T1000 (cell line): ENCODE measurements around the gene TMED8.
"Not testable (repeated sequence)": the region's sequence is repeated elsewhere in the genome, so short reads cannot be mapped to it uniquely, and the experiment has no call there.

Experiments
- DNase-seq: peaks from one replicate; lab custom pipeline; 2025; ENCODE audit warnings: mixed read lengths; lab: John Stamatoyannopoulos, UW

The TMED8 gene

DNA sequence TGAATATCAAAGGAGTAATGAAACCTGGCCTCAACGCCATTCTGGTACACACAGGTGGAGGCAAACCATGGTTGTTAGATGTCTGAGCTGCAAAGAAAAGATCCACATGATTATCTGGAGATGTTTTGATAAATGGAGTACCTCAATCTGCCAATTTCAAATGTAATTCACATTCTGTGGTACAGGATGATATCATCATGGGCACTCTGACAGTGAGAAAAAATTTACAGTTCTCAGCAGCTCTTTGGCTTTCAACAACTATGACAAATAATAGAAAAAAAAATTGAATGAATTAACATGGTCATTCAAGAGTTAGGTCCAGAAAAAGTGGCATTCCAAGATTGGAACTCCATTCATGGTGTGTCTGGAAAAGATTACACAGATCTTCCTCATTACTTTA, 17.3 kb downstream of the TMED8 start:
- DNase-seq: no peak

DNA sequence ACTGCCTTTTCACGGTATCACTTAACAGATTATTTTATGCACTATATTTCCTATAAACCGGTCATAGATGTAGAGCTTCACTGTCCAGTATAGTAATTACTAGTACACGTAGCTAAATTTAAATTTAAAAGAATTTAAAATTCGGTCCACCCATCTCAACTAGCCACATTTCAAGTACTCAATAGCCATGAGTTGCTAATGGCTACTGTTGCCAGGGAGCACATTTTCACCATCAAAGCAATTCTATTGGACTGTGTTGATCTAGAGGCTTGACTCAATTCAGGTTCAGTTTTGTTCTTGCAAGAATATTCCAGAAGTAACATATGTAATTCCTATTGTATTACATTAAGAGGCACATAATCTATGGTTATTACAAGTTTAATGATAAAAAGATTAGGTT, 20.0 kb downstream of the TMED8 start:
- no peak for DNase-seq

- no peak for DNase-seq
These were observed 21.1 kb downstream of the TMED8 start for GRCh38 chr14:77355811-77356210.

GRCh38 chr14:77353469-77354141, 23.3 kb downstream of the TMED8 start:
- DNase-seq: no peak

DNA sequence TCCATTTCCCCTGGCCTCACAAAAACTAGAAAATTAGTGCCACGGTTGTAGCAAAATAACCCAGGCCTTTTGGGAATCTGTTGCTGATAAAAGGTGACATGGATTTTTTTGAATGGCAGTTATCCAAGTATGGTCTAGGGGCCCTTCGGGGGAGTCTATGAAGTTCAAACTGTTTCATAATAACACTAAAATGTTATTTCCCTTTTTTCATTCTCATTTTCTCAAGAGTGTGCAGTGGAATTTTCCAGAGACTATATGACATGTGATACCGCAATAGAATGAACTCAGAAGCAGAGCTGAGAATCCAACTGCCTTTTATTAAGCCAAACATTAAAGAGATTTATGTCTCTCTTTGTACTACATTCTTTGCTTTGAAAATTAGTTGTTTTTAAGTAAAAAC, 29.1 kb downstream of the TMED8 start:
- no peak for DNase-seq

- DNase-seq: no peak
These were observed 30.4 kb downstream of the TMED8 start for GRCh38 chr14:77346495-77346894.

DNA sequence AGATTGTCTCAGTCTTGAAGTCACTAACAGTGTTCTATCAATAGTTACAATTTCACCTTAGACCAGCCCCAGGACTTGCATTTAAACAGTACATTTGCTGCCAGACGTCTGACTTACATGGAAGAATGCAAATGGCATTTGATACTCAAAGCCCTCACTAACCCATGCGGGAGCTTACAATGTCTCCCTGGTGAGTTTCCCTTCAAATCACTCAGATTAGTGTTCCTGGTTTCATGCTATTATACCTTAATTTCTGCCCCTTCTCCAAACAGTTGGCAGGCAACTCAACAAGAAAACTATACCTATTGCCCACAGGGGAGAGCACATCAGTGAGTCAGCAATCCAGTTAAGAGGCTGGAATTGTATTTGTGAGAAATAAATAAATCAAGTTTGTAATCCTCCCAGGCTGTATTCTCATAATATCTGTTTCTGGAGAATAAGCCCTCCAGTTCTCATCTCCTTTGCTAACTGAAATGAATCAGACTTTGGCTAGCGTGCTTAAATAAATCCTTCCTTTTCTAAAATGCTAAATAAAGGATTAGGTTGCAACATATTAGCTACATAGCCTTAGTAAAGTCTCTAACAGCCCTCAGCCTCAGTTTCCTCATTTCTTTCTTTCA, 32.4 kb downstream of the TMED8 start:
- DNase-seq: no peak

DNA sequence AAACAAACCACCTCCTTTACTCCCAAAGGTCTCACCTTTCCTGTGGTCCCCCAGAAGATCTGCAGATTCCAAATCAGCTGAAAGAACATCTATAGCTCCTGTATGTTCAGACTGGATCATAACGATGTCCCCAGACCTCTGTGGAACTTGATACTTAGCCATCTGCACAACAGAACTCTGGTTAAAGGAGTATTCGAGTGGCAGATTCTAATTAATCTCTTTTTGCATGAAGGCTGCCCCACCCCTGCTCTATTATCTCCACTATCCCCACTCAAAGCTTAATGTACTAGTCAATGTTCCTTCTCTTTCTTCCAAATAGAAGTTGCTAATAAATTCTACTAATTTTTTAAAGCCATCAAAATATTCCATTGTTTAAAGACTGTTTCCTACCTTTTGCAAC, 33.2 kb downstream of the TMED8 start:
- no peak for DNase-seq

- DNase-seq: no peak
These were observed 34.0 kb downstream of the TMED8 start for GRCh38 chr14:77342726-77343397.

- DNase-seq: no peak
These were observed 36.5 kb downstream of the TMED8 start for GRCh38 chr14:77340389-77340788.

DNA sequence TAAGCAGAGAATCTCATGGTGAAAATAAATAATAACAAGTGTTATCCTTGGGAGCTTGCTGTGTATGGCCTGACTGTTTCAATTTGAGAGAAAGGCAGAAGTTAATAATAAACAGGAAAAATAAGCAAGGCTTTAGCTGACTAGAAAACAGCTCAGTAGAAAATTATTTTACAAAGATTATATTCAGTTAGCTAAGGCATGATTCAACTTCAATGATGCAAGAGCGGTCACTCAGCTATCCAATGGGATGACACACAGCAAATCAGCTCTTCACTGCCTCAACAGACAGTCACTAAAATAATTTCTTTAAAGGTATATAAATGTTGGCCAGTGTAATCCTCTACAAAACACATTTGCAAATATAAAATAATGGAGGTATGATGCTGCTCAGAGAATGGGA, 37.5 kb downstream of the TMED8 start:
- no peak for DNase-seq

DNA sequence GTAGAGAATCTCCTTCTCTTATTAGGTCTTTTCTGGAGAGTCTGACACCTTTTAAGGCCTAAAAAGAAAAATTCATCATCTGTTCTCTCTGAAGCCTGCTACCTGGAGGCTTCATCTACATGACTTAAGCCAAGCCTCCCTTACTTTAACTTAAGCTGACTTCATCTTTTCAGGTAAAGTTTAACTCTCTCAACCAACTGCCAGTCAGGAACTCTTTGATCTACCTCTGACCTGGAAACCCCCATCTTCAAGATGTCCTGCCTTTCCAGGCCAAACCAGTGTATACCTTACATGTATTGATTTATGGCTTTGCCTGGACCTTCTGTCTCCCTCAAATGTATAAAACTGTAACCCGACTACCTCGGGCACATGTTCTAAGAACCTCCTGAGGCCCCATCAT, 38.6 kb downstream of the TMED8 start:
- no peak for DNase-seq

GRCh38 chr14:77337880-77338279, 39.0 kb downstream of the TMED8 start:
- no peak for DNase-seq

DNA sequence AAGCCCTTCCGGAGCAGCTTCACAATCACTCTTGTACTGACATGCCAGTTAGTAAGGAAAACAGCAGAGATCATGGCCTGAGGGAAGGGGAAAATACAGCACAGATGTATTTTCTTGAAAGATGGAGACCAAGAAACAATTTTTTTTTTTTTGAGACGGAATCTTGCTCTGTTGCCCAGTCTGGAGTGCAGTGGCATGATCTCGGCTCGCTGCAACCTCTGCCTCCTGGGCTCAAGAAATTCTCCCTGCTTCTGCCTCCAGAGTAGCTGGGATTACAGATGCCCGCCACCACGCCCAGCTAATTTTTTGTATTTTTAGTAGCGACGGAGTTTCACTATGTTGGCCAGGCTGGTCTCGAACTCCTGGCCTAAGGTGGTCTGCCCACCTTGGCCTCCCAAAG, 39.6 kb downstream of the TMED8 start:
- DNase-seq: not testable (repeated sequence)

DNA sequence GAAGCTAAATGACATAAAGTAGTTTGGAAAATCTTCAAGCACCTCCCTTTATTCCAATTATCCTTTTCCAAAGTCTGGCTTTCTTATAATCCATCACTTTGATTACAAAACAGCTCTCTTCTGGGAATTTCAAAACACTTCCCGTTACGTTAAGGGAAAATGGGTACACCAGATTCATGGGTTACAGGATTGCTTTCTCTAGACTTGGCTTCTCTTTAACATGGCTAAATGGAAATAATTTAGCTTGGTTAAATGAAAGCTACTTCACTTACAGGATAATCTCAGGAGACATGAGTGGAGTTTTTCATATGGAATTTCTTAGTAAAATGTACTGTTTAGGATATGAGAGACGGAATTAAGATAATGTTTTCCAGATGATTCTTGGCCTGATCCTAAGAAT, 41.3 kb downstream of the TMED8 start:
- DNase-seq: no peak

DNA sequence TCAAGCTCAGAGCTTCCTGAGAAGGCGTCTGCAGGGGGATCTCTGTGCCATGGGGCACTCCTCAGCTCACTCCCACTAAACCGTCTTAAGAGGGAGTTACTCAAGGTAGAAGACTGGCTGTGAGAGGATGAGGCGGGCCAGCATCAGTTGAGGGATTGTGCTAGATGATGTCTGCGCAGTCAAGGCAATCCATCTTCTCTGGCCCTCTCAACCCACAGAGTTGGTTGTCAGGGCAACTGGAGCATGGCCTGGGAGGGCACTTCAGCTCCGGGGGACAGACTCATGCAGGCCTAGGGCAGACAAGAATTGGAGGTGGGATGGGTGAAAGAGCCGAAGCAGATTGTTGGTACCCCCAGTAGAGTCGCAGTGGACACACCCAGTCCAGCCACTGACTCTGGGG, 47.0 kb downstream of the TMED8 start:
- no peak for DNase-seq

- no peak for DNase-seq
These were observed 49.8 kb downstream of the TMED8 start for GRCh38 chr14:77327111-77327510.

- no peak for DNase-seq
These were observed 51.2 kb downstream of the TMED8 start for GRCh38 chr14:77325746-77326094.

DNA sequence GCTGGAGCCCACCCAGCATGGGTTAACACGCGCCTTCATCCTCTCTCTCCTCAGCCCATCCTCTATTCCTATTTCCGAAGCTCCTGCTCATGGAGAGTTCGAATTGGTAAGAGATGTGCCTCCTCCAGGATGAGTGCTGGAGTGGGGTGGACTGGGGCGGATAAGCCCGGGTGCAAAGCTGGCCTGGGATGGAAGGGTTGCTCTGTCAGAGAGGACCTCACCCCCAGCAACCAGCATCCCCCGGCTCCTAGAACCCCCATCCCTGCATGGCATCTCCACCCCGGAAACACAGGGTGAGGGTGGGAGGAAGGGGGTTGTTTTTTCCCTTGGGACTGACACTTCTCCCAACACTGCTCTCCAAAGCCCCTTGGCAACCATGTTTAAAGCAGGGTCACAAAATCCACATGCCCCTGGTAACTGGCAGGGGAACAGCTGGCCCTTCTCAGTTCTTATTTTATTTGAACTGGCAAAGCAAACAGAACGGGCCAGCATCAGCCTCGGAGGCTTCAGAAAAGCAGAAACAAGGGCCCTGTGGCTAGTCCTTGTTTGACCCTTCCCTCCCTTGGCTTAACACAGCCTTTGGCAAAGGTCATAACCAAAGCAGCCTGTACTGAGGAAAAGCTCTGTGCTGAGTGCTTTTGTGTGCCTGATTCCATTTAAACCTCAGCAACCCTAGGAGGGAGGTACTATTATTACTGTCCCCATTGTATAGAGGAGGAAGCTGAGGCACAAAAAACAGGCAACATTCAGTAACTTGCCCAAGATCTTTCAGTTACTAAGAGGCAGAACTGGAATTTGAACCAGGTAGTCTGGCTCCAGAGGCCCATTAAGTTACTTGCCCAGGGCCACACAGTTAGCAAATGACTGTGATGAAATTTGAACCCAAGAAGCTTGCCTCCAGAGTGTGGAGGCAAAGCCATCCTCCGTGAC, 51.8 kb downstream of the TMED8 start:
- no peak for DNase-seq

- no peak for DNase-seq
These were observed 52.6 kb downstream of the TMED8 start for GRCh38 chr14:77324289-77324688.

DNA sequence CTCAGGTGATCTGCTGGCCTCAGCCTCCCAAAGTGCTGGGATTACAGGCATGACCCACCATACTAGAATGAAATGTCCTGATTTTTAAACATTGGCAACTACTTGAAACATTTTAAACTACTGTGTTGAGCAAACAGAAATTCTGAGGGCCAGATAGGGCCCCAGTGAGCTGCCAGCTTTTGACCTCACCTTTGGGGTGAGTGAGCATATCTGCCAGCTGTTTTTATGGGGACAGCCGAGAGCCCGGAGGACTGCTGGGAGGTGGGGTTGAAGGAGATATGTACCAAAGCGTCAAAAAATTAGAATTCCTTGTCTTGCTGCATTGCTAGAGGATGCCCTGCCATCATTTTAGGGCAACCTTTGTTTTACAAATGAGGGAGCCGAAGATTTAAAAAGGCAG, 53.3 kb downstream of the TMED8 start:
- DNase-seq: no peak

DNA sequence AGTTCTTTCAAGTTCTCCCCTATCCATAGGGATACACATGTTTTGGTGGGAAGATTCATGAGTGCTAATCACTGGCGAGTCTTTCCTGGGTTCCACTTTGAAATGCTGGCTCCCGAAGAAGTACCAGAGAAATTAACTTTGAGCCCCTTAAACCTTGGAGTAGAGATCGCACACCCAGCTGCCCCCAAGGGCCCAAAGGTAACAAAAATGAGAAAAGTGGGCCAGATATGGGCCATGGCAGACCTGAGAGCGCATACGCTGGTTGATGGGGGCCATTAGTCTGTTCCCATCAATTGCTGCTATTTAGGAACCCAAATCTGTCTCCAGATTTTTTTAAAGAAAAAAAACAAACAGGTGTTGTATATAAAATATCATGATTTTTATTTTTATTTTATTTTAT, 53.9 kb downstream of the TMED8 start:
- DNase-seq: no peak
